Colonic mucosa (tissue), 4 donors: ENCODE data around the gene SPATA2. TPM values are rescaled to one million over a fixed set of nuclear protein-coding genes. Genes with fewer than 3 reads are reported as not detected.

Source experiments
- DNase-seq: peaks from one replicate; pipeline ENCODE4 v3.0.0-alpha.2; 2020
- H3K27ac ChIP-seq: fragments of 200-600 bp; one replicate; pipeline ENCODE4 v1.8.0; 2021
- H3K27me3 ChIP-seq: fragments of 200-600 bp; one replicate; pipeline ENCODE4 v1.8.0; 2021
- H3K36me3 ChIP-seq: fragments of 200-600 bp; one replicate; pipeline ENCODE4 v1.8.0; 2021
- H3K4me1 ChIP-seq: fragments of 200-600 bp; one replicate; pipeline ENCODE4 v1.8.0; 2021; ENCODE audit warnings: mild to moderate bottlenecking
- H3K4me3 ChIP-seq: fragments of 200-600 bp; one replicate; pipeline ENCODE4 v1.8.0; 2021
- H3K9ac ChIP-seq, 2 donors: one replicate each; pipeline ENCODE4 v1.7.0; 2013; ENCODE audit warnings: control low read depth in 2 of 2, low read depth in 2 of 2, low read length in 2 of 2
- H3K9me3 ChIP-seq: fragments of 200-600 bp; one replicate; pipeline ENCODE4 v1.8.0; 2021
- intact Hi-C: fragments of 100-400 bp; cut with DNase I; formaldehyde crosslinking; loops from one replicate; pipeline ENCODE4 v1.14.1; 2022
- total RNA-seq, 2 donors: library from RNA; stranded (reverse); fragmentation: NEBNext Ultra II Directional in 1 of 2; extraction: Animal tissue kit (Norgen Biotek cat#: 25700) in 1 of 2; gene quantifications; one replicate each; pipeline ENCODE4 v1.2.1, GENCODE V29; 2021
- TF ChIP-seq, protein P1 (sequence below): fragments of 200-600 bp; IDR thresholded peaks from one replicate; pipeline ENCODE4 v1.8.0; 2022; ENCODE audit warnings: antibody characterized with exemption, mild to moderate bottlenecking
- donor health status: healthy.
- donor health status: DM: no; HTN: no; CAD: no.
- donor health status: DM: no; HTN: no; CAD: no.

The SPATA2 gene
- total RNA-seq, 2 donors from 2014 or later: 17.4 to 18.1 TPM

DNA sequence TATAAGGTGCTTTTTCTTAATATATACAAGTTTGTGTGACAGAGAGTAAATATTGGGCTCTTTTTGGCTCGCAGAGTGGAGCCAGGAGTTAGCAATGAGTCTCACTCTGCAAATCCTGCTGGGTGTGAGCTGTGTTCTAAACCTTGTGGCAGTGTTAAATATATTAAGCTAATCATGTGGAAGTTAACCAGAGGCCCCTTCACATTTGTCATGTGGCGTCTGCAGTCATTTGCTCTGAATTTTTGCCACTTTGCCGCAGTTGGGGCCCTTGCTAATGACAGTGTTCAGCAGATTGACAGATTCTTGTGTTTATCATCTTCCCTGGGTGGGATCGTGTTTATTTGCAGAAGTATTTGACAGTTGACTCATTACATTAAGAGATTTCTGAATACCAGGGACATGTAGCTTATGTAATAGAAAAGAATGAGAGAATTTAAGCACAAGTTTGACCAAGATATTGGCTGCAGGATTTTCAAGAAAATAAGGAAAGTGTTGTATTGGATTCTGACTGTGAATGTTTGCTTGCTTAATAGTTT is 37.9 kb downstream of the SPATA2 start:
- intact Hi-C loops: no loop called here
- H3K27me3 ChIP-seq: no peaks in the 10 kb centered on the region
- H3K36me3 ChIP-seq: no peaks in the 10 kb centered on the region
- no peak overlapping the region for H3K27ac ChIP-seq
- H3K4me3 ChIP-seq: no peak overlapping the region
- TF ChIP-seq, protein P1, sequence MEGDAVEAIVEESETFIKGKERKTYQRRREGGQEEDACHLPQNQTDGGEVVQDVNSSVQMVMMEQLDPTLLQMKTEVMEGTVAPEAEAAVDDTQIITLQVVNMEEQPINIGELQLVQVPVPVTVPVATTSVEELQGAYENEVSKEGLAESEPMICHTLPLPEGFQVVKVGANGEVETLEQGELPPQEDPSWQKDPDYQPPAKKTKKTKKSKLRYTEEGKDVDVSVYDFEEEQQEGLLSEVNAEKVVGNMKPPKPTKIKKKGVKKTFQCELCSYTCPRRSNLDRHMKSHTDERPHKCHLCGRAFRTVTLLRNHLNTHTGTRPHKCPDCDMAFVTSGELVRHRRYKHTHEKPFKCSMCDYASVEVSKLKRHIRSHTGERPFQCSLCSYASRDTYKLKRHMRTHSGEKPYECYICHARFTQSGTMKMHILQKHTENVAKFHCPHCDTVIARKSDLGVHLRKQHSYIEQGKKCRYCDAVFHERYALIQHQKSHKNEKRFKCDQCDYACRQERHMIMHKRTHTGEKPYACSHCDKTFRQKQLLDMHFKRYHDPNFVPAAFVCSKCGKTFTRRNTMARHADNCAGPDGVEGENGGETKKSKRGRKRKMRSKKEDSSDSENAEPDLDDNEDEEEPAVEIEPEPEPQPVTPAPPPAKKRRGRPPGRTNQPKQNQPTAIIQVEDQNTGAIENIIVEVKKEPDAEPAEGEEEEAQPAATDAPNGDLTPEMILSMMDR: no peak
- no peaks in the 10 kb centered on the region for H3K9me3 ChIP-seq
- H3K9ac ChIP-seq: no peak overlapping the region
- DNase-seq: no peak
- no peaks in the 10 kb centered on the region for H3K4me1 ChIP-seq

DNA sequence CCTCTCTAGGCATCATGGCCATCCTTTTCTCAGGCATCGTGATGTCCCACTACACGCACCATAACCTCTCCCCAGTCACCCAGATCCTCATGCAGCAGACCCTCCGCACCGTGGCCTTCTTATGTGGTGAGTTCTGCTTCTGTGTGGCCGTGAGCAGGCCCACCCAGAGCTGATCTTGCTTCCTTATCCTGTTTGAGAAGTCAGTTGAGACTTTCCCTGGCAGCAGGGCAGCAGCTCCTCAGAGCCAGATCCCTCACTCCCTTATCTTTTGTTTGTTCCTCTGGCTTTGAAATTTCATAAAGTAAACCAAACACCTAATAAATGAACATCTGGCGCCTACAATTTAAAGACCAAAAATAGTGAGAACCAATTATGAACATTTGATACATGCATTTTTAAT is 40.6 kb downstream of the SPATA2 start:
- H3K27ac ChIP-seq: no peak overlapping the region
- no peaks in the 10 kb centered on the region for H3K27me3 ChIP-seq
- no peak overlapping the region for H3K9ac ChIP-seq
- no peaks in the 10 kb centered on the region for H3K9me3 ChIP-seq
- H3K36me3 ChIP-seq: no peaks in the 10 kb centered on the region
- intact Hi-C loops: no loop called here
- no peak for DNase-seq
- H3K4me1 ChIP-seq: no peaks in the 10 kb centered on the region
- no peak overlapping the region for H3K4me3 ChIP-seq
- TF ChIP-seq, protein P1: no peak

DNA sequence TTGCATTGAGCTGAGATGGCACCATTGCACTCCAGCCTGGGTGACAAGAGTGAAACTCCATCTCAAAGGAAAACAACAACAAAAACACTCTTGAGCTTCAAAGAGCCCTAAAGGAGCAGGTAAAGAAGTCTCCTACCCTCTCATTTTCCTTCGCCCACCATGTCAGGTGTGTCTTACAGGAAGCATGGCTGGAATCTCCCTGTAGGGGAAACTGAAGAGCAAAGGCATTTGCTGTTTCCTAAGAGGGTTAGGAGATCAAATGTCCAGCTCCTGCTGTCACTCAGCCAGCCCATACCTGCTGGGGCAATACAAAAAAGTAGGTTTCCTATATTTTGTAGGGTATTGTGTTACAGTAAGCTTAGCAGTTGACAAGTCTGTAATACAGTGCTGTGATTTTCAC is 43.3 kb downstream of the SPATA2 start:
- Histone ChIP-seq H3K36me3 (peaks cover 6% of the 10 kb centered on the region), H3K9ac (no peak overlapping the region), H3K27ac (no peak overlapping the region), H3K9me3 (no peaks in the 10 kb centered on the region), H3K4me3 (no peak overlapping the region), H3K4me1 (no peaks in the 10 kb centered on the region), H3K27me3 (no peaks in the 10 kb centered on the region)
- no peak for DNase-seq
- TF ChIP-seq, protein P1: no peak
- intact Hi-C loops: no loop called here

DNA sequence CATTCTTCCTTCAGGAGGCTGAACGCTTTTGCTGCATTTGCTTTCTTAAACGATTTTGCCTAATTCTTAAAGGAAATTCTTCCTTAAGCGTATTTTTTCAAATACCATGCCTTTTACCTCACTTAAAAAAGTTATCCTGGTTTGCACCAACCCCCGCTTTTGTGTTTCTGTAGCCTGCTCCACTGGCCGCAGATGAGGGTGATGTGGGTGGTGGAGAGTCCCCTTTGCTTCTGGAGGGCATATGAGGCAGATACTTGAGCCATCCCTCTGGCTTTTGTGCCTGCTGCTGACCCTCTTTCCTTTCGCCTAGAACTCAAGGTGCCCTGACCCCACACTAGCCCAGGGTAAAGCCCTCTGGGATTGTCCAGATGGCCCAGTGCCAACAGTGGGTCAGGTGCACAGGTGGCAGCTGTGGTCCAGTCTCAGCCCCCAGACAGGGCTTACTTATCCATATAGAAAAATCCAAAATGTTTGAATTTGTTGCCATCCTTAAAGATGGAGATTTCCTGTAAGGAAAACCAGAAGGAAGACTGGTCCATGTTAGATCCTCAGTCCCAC is 43.9 kb downstream of the SPATA2 start:
- no peak for DNase-seq
- Histone ChIP-seq H3K36me3 (peaks cover 6% of the 10 kb centered on the region), H3K4me3 (no peak overlapping the region), H3K27me3 (no peaks in the 10 kb centered on the region), H3K9me3 (no peaks in the 10 kb centered on the region), H3K27ac (no peak overlapping the region), H3K4me1 (no peaks in the 10 kb centered on the region), H3K9ac (no peak overlapping the region)
- intact Hi-C loops: no loop called here
- TF ChIP-seq, protein P1: no peak

DNA sequence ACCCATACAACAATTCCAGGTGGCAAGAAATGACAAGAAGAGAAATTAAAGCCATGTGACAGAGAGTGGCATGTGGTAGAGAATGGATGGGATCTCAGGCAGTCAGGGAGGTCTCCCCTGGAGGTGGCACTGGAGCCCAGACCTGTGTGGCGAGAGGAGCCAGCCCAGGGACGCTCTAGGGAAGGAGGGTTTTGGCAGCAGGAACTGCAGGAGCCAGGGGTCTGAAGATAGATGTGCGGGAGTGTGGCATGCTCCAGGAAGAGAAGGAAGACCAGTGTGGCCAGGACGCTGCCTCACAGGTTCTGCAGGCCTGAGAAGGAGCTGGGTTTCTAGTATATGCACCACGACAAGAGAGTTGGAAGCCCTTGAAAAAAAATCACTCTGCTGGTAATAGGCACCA is 45.1 kb downstream of the SPATA2 start:
- H3K9ac ChIP-seq: no peak overlapping the region
- H3K27me3 ChIP-seq: no peaks in the 10 kb centered on the region
- no peak for DNase-seq
- peaks cover 6% of the 10 kb centered on the region for H3K36me3 ChIP-seq
- TF ChIP-seq, protein P1: no peak
- intact Hi-C loops: no loop called here
- H3K4me3 ChIP-seq: no peak overlapping the region
- no peaks in the 10 kb centered on the region for H3K9me3 ChIP-seq
- no peaks in the 10 kb centered on the region for H3K4me1 ChIP-seq
- H3K27ac ChIP-seq: no peak overlapping the region
